ENCODE measurements around the gene CPT2.

CPT2 gene

GRCh38 chr1:53260631-53261247 is 64.1 kb downstream of the CPT2 start:
- ChIA-PET CTCF (no interaction called here), POLR2A (no interaction called here)
- DNase-seq (ENCODE audit: extremely low spot score) = no peak
- TF ChIP-seq SUZ12 (IDR thresholded peaks at IDR 0.05) (no peak), TARDBP (IDR thresholded peaks at IDR 0.05) (no peak), FOXK2 (IDR thresholded peaks at IDR 0.05) (no peak), HDGF (IDR thresholded peaks at IDR 0.05; ENCODE audit: borderline replicate concordance) (no peak), ELF4 (IDR thresholded peaks at IDR 0.05) (no peak), NFRKB (IDR thresholded peaks at IDR 0.05) (no peak), ARNT (IDR thresholded peaks at IDR 0.05) (no peak), LEF1 (IDR thresholded peaks at IDR 0.05; ENCODE audit: borderline replicate concordance) (no peak), FOXA1 (IDR thresholded peaks at IDR 0.05) (no peak), ZNF384 (IDR thresholded peaks at IDR 0.05) (no peak), L3MBTL2 (conservative IDR thresholded peaks at IDR 0.05) (no peak), PKNOX1 (IDR thresholded peaks at IDR 0.05) (no peak), BHLHE40 (IDR thresholded peaks at IDR 0.05; ENCODE audit: borderline replicate concordance) (no peak)

DNA sequence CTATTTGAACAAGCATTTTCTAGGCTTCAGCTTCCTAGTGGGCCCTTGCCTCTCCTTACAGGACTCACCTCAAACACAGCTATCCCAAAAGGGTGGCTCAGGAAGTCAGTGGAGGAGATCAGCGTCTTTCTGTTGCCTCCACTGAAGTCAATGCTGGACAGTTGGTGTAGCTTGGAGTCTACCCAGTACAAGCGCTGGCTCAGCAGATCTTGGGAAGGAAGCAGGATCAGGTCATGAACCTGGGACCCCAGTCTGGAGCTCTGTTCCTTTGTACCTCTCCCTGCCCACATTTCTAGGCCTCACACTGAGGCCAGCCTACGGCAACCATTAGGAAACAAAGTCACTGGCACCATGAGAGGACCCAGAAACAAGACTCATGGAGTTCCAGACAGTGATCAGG is 65.4 kb downstream of the CPT2 start:
- CTCF ChIA-PET = no interaction called here
- TF ChIP-seq FOXM1 (IDR thresholded peaks at IDR 0.05; ENCODE audit: borderline replicate concordance) (no peak), ARNT (IDR thresholded peaks at IDR 0.05) (no peak), CTBP1 (IDR thresholded peaks at IDR 0.05; ENCODE audit: borderline replicate concordance) (no peak), FOXA1 (IDR thresholded peaks at IDR 0.05) (no peak), TARDBP (IDR thresholded peaks at IDR 0.05) (no peak), LEF1 (IDR thresholded peaks at IDR 0.05; ENCODE audit: borderline replicate concordance) (no peak), NFRKB (IDR thresholded peaks at IDR 0.05) (no peak), BHLHE40 (IDR thresholded peaks at IDR 0.05; ENCODE audit: borderline replicate concordance) (no peak), ZNF384 (IDR thresholded peaks at IDR 0.05) (no peak), SUZ12 (IDR thresholded peaks at IDR 0.05) (no peak), SP1 (IDR thresholded peaks at IDR 0.05) (no peak), HDGF (IDR thresholded peaks at IDR 0.05; ENCODE audit: borderline replicate concordance) (no peak), ELF4 (IDR thresholded peaks at IDR 0.05) (no peak), L3MBTL2 (conservative IDR thresholded peaks at IDR 0.05) (no peak), PKNOX1 (IDR thresholded peaks at IDR 0.05) (no peak), FOXK2 (IDR thresholded peaks at IDR 0.05) (no peak)
- DNase-seq (ENCODE audit: extremely low spot score) = no peak
- POLR2A ChIA-PET = no interaction called here
